HL-60 (cell line): ENCODE results near the gene KCNMA1.

Source experiments
- DNase-seq, 2 experiments: peaks; one replicate each; pipeline ENCODE4 v3.0.0-alpha.2; 2010 to 2020; ENCODE audit warnings: low read depth in 1 of 2, low spot score in 1 of 2
- H3K27ac ChIP-seq: fragments of 250-450 bp; sonication (Bioruptor Pico); replicated peaks from 2 replicates; pipeline ENCODE4 v1.5.1; 2020; ENCODE audit warnings: mild to moderate bottlenecking, moderate library complexity
- H3K27me3 ChIP-seq: fragments of 250-450 bp; sonication (Bioruptor Pico); 2 replicates; pipeline ENCODE4 v1.5.1; 2021; ENCODE audit warnings: mild to moderate bottlenecking, moderate library complexity; ENCODE audit not compliant: insufficient read depth, poor library complexity, severe bottlenecking
- H3K4me3 ChIP-seq: replicated peaks from 2 replicates; pipeline ENCODE4 v1.5.1; 2011; ENCODE audit warnings: mild to moderate bottlenecking, control low read depth, low read length; ENCODE audit not compliant: insufficient read depth
- CTCF ChIP-seq: IDR thresholded peaks from one replicate; pipeline ENCODE4 v1.5.1; 2011; ENCODE audit warnings: low read length, control low read depth, inconsistent platforms; ENCODE audit not compliant: insufficient read depth
- GABPA ChIP-seq: IDR thresholded peaks from 2 replicates; pipeline ENCODE4 v1.6.1; 2012; ENCODE audit warnings: low read depth
- POLR2AphosphoS5 ChIP-seq: IDR thresholded peaks from 2 replicates; pipeline ENCODE4 v1.6.1; 2012; ENCODE audit warnings: low read depth
- REST ChIP-seq: IDR thresholded peaks from 2 replicates; pipeline ENCODE4 v1.6.1; 2012; ENCODE audit warnings: low read depth; ENCODE audit not compliant: insufficient replicate concordance
- SPI1 ChIP-seq: IDR thresholded peaks from 2 replicates; pipeline ENCODE4 v1.6.1; 2012; ENCODE audit warnings: low read depth, mild to moderate bottlenecking, borderline replicate concordance

Gene KCNMA1

GRCh38 chr10:77334501-77334900, 303.1 kb downstream of the KCNMA1 start:
- Histone ChIP-seq H3K4me3 (no peak overlapping the region), H3K27me3 (no peaks in the 10 kb centered on the region), H3K27ac (no peak overlapping the region)
- no peak for DNase-seq
- TF ChIP-seq POLR2AphosphoS5 (no peak), SPI1 (no peak), REST (no peak), GABPA (no peak), CTCF (no peak)

- DNase-seq: no peak
- Histone ChIP-seq H3K27me3 (no peaks in the 10 kb centered on the region), H3K4me3 (no peak overlapping the region), H3K27ac (no peak overlapping the region)
- no peak for TF ChIP-seq POLR2AphosphoS5
- no peak for TF ChIP-seq SPI1
- TF ChIP-seq CTCF: no peak
- TF ChIP-seq REST: no peak
- no peak for TF ChIP-seq GABPA
Observed at GRCh38 chr10:77333610-77334340, 303.8 kb downstream of the KCNMA1 start.

GRCh38 chr10:77332256-77332655, 305.4 kb downstream of the KCNMA1 start:
- Histone ChIP-seq H3K4me3 (no peak overlapping the region), H3K27ac (no peak overlapping the region), H3K27me3 (no peaks in the 10 kb centered on the region)
- TF ChIP-seq POLR2AphosphoS5 (no peak), REST (no peak)
- no peak for DNase-seq
